GM12878 (cell line): ENCODE data around the gene CHCHD3. TPM values are rescaled to one million over a fixed set of nuclear protein-coding genes. Genes with fewer than 3 reads are reported as not detected.

Source experiments
- ATAC-seq: fragments of 200-7000 bp; cut with Tn5 transposase; 3 replicates; pipeline ENCODE4 v1.9.1; 2020; ENCODE audit warnings: mild to moderate bottlenecking, moderate library complexity
- BruUV-seq: library from RNA; stranded (reverse); fragments of 400-500 nt; replicated peaks from 2 replicates; lab custom pipeline; 2021; lab: Mats Ljungman, UMichigan
- CTCF ChIA-PET: fragments of 300-600 bp; sonication (Branson Sonifier 250); formaldehyde crosslinking; extraction: SDS; loops from one replicate; lab custom pipeline; 2021; ENCODE audit warnings: inconsistent platforms; lab: Yijun Ruan, JAX
- POLR2A ChIA-PET: fragments of 350-600 bp; formaldehyde crosslinking; extraction: SDS; loops from one replicate; lab custom pipeline; 2021; ENCODE audit warnings: inconsistent platforms; lab: Charles Lee
- RAD21 ChIA-PET: fragments of 300-600 bp; sonication (Branson Sonifier 250); formaldehyde crosslinking; loops from one replicate; lab custom pipeline; 2023; ENCODE audit warnings: antibody characterized with exemption; ENCODE audit not compliant: unreplicated experiment; lab: Charles Lee
- SMC1A ChIA-PET: fragments of 300-600 bp; sonication (Branson Sonifier 250); formaldehyde crosslinking; loops from one replicate; lab custom pipeline; 2023; ENCODE audit not compliant: unreplicated experiment, uncharacterized antibody; lab: Charles Lee
- DNase-seq: peaks from one replicate; pipeline ENCODE4 v3.0.0-alpha.2; 2011; ENCODE audit warnings: low read depth, low spot score
- FAIRE-seq: peaks from 3 replicates; lab custom pipeline; 2011; peaks lifted over from hg19 to GRCh38; lab: Jason Lieb, UNC
- H2AFZ ChIP-seq: 2 replicates; pipeline ENCODE4 v1.6.0; 2011; ENCODE audit warnings: low read depth, low read length, control low read depth; ENCODE audit not compliant: control insufficient read depth
- H3K27ac ChIP-seq: 2 replicates; pipeline ENCODE4 v1.5.1; 2011; ENCODE audit warnings: control low read depth; ENCODE audit not compliant: control insufficient read depth, insufficient read depth
- H3K27me3 ChIP-seq, 2 experiments: replicated peaks in 1 of 2; 2 replicates each; pipeline versions ENCODE4 v1.6.0 to v1.6.1; 2011; ENCODE audit warnings: low read length in 1 of 2; ENCODE audit not compliant: control insufficient read depth in 2 of 2, insufficient read depth in 2 of 2
- H3K36me3 ChIP-seq, 2 experiments: 2 replicates each; pipeline ENCODE4 v1.5.1; 2011; ENCODE audit warnings: low read length in 1 of 2; ENCODE audit not compliant: control insufficient read depth in 2 of 2, insufficient read depth in 2 of 2
- H3K4me1 ChIP-seq: 2 replicates; pipeline ENCODE4 v1.6.1; 2011; ENCODE audit warnings: mild to moderate bottlenecking, low read length, moderate library complexity, mixed read lengths; ENCODE audit not compliant: control insufficient read depth, insufficient read depth
- H3K4me2 ChIP-seq: 2 replicates; pipeline ENCODE4 v1.6.0; 2011; ENCODE audit warnings: control low read depth; ENCODE audit not compliant: control insufficient read depth, insufficient read depth
- H3K4me3 ChIP-seq: fragments of 200-600 bp; sonication (generic); 2 replicates; pipeline ENCODE4 v1.5.1; 2016
- H3K79me2 ChIP-seq: 2 replicates; pipeline ENCODE4 v1.6.0; 2011; ENCODE audit warnings: low read length; ENCODE audit not compliant: control insufficient read depth, insufficient read depth
- H3K9ac ChIP-seq: 2 replicates; pipeline ENCODE4 v1.8.0; 2011; ENCODE audit warnings: low read length, control low read depth, mixed read lengths; ENCODE audit not compliant: control insufficient read depth, insufficient read depth
- H3K9me3 ChIP-seq: replicated peaks from 3 replicates; pipeline ENCODE4 v1.5.1; 2011; ENCODE audit warnings: mild to moderate bottlenecking, low read length; ENCODE audit not compliant: control insufficient read depth, insufficient read depth
- H4K20me1 ChIP-seq: 2 replicates; pipeline ENCODE4 v1.6.0; 2011; ENCODE audit not compliant: control insufficient read depth, insufficient read depth
- SPI1 ChIP-seq: IDR thresholded peaks from 2 replicates; pipeline ENCODE4 v1.6.1; 2011; ENCODE audit warnings: low read depth, mild to moderate bottlenecking, low read length, moderate library complexity, borderline replicate concordance; ENCODE audit not compliant: insufficient read depth
- ZBTB11 ChIP-seq: fragments of 450-650 bp; formaldehyde crosslinking; IDR thresholded peaks from 2 replicates; pipeline ENCODE4 v1.5.0; 2022; ENCODE audit warnings: mild to moderate bottlenecking, missing genetic modification characterization
- WGBS: methylation state at CpG from one replicate; pipeline ENCODE4 v1.1.6; 2016; ENCODE audit warnings: low lambda C conversion rate; ENCODE audit not compliant: insufficient replicate concordance, insufficient coverage; ENCODE audit errors: missing lambda C conversion rate; 5-methylcytosine and 5-hydroxymethylcytosine counted together
- in situ Hi-C: fragments of 300-500 bp; cut with MboI; formaldehyde crosslinking; loops from 9 replicates; pipeline ENCODE4 v1.14.3; 2018; ENCODE audit warnings: mixed read lengths
- intact Hi-C: fragments of 100-400 bp; cut with micrococcal nuclease; formaldehyde crosslinking; loops from one replicate; pipeline ENCODE4 v1.14.2; 2022; ENCODE audit not compliant: unreplicated experiment
- polyA plus RNA-seq, 11 experiments: library from polyadenylated mRNA; depleted of rRNA in 4 of 11; unstranded in 6 of 11; stranded (reverse) in 5 of 11; fragments of >200 nt; fragmentation: Nextera tagmentation in 4 of 11; fragmentation: Illumina TruSeq in 1 of 11; extraction: Ambion mirVana in 4 of 11; extraction: Trizol in 1 of 11; gene quantifications; 1 replicate in 1 of 11; 2 replicates in 10 of 11; pipeline versions ENCODE4 v1.2.1 to v1.2.3, GENCODE V29; 2011 to 2016; ENCODE audit warnings: inconsistent platforms in 2 of 11, missing spikeins in 2 of 11, low read depth in 1 of 11
- total RNA-seq, 4 experiments: library from RNA; depleted of rRNA in 3 of 4; stranded (reverse); fragments of >200 nt in 3 of 4; fragmentation: Illumina TruSeq in 1 of 4; extraction: Trizol in 1 of 4; gene quantifications; 2 replicates each; pipeline versions ENCODE4 v1.2.1 to v1.2.3, GENCODE V29; 2013 to 2021

Gene CHCHD3
- total and polyA plus RNA-seq, 10 of the 15 experiments (the other 5 are each of a cell fraction or from before 2014, with no cell fraction given): 38.3 to 178 (median 96.2) TPM

GRCh38 chr7:133059263-133059662, 22.6 kb downstream of the CHCHD3 start:
- H3K9me3 ChIP-seq: no peaks in the 10 kb centered on the region
- SMC1A ChIA-PET: interaction anchor here (1.5 to 2.6 kb wide), 4 partner anchors 9 to 26 kb away, joined by 6 to 11 read pairs (median 8); no protein-coding TSS in a partner anchor
- intact Hi-C loops: no loop called here
- H3K27ac ChIP-seq: peak overlapping the region; percentile 51
- BruUV-seq: no TSS peak
- RAD21 ChIA-PET: interaction anchor here (0.7 to 1.5 kb wide), 3 partner anchors 14 to 19 kb away, joined by 3 to 5 read pairs (median 3); no protein-coding TSS in a partner anchor
- CTCF ChIA-PET: interaction anchor here (0.9 to 1.7 kb wide), 3 partner anchors 11 to 15 kb away, joined by 3 to 5 read pairs (median 4); no protein-coding TSS in a partner anchor
- peaks cover 36% of the 10 kb centered on the region for H3K79me2 ChIP-seq
- H3K4me3 ChIP-seq: 0 out of 2 replicates have a peak overlapping the region, but pooled peaks have one; percentile 29
- H3K36me3 ChIP-seq: no peaks in the 10 kb centered on the region; a peak in 1 of 4 replicates
- H3K4me2 ChIP-seq: peak overlapping the region; percentile 6; the same call in 1 of the 2 replicates
- 59% methylated on average over 6 of the region's 6 CpGs for WGBS
- DNase-seq (no peak), FAIRE-seq (no peak), ATAC-seq (peak; percentile 61)
- no peak overlapping the region for H3K9ac ChIP-seq
- no peak for TF ChIP-seq ZBTB11 (CRISPR knock-in tag)
- TF ChIP-seq SPI1: peak; percentile 60
- peaks cover 10% of the 10 kb centered on the region for H3K4me1 ChIP-seq
- no peaks in the 10 kb centered on the region for H3K27me3 ChIP-seq
- H4K20me1 ChIP-seq: no peaks in the 10 kb centered on the region
- H2AFZ ChIP-seq: no peak overlapping the region
- in situ Hi-C loops: no loop called here
- POLR2A ChIA-PET: interaction anchor here (1.0 kb wide), 1 partner anchor 10 kb away, joined by 3 read pairs; no protein-coding TSS in a partner anchor
